Inferior parietal cortex (tissue), 1 donor: ENCODE measurements around the gene SIX2.

Experiments used
- DNase-seq: peaks from one replicate; pipeline ENCODE4 v3.0.0-alpha.2; 2016; ENCODE audit errors: extremely low spot score

SIX2 gene

DNA sequence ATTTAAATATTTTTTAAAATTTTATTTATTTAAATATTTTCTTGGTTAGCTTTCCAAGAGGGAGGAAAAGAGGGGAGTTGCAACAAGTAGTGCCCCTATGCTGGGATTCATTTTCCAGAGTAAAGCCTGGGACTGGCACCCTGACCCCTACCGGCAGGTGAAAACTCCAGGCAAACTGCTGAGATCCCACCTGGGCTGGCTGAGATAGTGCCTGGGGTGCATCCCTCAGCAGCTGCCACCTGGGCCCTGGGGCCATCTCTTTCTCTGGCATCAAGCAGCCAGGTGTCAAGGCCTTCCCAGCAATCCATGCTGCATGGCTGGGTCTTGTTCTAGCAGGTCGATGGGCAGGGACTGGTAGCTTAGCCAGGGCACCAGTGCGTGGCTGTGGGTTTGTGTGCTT lies 6.6 kb downstream of the SIX2 start:
- no peak for DNase-seq

DNA sequence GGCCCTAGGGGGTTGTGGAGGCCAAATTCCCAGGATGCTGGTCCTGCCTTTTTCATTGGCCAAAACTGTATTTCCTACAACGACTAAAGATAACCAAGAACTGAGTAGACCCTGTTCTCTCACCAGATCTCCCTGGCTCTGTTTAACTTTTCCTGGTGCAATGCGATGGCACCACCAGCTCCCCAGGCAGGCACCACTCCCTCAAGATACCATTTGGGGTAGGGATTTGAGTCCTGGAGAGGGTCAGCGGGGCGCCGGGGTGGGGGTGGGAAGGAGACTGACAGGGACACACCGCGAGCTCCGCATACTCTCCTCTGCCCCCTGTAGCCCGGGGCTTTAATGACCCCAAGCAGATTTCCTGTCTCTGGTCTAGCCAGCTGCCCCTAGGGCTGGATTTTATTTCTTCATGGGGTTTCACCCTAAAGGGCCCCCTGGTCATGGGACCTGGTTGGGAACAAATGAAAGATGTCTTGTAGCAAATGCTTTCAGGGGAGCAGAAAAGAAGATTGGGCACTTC lies 7.3 kb downstream of the SIX2 start:
- DNase-seq = no peak

DNA sequence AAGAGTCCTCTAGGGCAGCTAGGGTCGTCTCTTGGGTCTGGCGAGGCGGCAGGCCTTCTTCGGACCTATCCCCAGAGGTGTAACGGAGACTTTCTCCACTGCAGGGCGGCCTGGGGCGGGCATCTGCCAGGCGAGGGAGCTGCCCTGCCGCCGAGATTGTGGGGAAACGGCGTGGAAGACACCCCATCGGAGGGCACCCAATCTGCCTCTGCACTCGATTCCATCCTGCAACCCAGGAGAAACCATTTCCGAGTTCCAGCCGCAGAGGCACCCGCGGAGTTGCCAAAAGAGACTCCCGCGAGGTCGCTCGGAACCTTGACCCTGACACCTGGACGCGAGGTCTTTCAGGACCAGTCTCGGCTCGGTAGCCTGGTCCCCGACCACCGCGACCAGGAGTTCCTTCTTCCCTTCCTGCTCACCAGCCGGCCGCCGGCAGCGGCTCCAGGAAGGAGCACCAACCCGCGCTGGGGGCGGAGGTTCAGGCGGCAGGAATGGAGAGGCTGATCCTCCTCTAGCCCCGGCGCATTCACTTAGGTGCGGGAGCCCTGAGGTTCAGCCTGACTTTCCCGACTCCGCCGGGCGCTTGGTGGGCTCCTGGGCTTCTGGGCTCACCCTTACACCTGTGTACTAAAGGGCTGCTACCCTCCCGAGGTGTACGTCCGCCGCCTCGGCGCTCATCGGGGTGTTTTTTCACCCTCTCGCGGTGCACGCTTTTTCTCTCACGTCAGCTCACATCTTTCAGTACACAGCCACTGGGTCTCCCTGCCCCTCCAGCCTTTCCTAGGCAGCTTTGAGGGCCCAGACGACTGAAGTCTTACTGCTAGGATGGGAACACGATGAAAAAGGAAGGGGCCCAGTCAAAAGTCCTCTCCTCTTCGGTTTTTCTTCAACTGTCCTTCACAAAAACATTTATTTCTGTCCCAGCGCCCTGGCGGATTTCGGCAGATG lies 8.1 kb downstream of the SIX2 start:
- no peak for DNase-seq

DNA sequence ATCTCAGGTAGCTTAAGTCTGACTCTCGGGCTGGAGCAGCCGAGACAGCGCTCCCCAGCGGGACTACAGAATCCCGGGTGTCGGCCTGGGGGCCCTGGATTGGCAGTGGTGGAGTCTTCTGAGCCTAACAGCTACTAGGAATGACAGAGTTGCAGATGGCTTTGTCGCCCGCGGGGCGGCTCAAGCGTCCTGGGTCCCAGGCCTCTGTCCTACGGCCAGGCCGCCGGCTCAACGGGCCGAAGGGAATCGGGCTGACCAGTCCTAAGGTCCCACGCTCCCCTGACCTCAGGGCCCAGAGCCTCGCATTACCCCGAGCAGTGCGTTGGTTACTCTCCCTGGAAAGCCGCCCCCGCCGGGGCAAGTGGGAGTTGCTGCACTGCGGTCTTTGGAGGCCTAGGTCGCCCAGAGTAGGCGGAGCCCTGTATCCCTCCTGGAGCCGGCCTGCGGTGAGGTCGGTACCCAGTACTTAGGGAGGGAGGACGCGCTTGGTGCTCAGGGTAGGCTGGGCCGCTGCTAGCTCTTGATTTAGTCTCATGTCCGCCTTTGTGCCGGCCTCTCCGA lies 8.8 kb downstream of the SIX2 start:
- no peak for DNase-seq

DNA sequence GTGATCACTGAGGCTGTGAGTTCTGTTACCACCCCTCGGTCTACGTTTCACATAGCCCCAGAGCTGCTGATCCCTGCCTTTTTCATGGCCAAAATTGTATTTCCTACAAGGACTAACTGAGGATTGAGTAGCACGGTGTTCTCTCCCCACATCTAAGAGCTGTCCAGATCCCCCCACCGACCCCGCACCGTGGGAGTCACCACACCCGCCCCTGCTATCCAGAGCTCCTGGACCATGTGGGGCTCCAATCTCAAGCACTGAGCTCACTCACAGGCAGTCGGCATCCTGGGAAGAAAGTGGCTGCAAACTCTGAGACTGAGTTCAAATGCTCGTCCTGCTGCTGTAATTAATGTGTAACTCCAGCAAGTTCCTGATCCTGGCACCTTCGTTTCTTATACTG lies 9.7 kb downstream of the SIX2 start:
- no peak for DNase-seq

DNA sequence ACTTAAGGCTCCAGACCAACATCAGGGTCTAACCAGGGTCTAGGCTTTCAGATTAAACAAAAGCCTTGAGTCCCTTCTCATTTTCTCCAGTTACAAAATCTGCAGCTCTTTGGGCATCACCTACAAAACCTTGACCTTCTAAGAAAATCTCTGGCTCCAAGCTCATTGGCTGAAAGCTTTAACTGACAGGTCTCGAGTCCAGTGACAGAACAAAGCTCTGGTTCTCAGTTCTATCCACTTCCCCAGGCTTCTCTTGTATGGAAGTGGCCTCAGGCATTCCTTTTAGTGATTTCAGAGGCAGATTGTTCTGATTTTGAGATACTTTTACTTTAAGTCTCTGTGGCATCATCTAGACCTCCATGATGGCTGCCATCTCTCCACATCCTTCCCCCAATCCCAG lies 11.3 kb downstream of the SIX2 start:
- DNase-seq = no peak

DNA sequence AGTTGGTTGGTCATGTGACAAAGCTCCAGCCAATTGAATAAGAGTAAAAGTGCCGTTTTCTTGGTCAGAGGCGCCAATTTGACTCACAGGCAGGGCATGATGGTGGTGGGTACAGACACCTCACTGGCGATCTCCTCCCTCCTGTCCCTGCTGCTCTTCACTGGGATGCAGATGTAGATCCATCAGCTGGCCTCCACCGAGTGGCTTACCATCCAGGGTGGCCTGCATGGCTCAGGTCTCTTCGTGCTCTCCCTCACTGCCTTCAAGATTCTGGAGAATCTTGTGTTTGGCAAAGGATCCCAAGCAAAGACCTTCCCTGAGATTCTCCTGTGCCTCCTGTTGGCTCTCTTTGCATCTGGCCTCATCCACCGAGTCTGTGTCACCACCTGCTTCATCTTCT lies 12.9 kb downstream of the SIX2 start:
- DNase-seq = no peak

DNA sequence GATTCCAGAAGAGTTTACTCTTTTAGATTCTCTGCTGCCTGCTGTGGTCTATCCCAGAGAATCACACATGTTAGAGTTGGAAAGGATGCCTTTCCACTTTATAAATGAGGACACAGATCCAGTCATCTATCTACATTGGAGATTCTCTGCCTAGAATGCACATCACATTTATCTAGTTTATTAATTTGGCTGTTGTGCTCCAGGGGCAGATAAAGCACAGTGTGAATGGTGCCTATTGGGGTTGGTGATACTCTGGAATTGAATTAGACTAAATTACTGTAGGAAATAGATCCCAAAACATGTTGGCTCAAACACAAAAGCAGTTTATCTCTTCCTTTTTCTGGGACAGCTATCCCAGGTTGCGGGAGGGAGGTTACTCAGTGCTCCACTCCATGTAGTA lies 14.9 kb downstream of the SIX2 start:
- DNase-seq = no peak

DNA sequence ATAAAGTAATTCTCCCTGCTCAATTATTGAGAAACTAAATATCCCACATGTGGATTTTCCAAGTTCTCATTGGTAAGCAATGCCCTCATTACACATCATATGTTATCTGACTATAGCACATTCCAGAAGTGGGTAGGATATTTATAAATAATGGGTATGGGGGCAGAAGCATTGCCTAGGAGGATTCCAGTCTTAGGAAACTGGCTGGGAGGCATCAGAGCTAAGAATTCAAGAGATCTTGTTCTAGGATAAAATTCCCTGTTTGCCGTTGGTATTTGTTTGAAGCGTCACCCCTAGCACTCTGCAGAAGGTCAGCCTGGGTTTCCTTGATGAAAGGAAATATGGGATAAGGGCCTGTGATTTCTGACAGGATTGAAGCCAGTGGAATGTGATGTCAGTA lies 20.1 kb downstream of the SIX2 start:
- no peak for DNase-seq

DNA sequence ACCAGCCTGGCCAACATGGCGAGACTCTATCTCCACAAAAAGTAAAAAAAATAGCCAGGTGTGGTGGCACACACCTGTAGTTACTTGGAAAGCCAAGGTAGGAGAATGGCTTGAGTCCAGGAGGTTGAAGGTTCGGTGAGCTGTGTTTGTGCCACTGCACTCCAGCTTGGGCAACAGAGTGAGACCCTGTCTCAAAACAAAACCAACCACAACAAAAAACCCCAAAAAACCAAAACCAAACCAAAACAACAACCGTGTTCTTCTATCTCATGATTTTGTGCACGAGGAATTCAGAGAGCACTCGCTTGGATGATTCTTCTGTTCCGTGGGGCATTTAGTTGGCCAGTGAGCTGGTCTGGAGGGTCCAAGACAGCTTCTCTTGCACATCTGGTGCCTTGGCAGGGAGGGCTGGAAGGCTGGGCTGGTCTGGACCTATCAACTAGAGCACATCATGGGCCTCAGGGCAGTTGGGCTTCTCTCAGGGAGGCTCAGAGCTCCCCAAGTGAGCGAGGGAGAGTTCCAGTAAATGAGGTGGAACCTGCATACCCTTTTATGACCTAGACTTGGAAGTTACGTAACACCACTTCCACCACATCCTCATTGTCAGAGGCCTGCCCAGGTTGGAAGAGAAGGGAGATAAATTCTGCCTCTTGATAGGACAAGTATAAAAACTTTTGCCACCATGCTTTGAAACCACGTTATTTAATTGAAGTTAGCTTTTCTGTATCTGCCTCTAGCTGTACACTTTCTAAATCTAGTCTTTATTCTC lies 25.2 kb downstream of the SIX2 start:
- no peak for DNase-seq

DNA sequence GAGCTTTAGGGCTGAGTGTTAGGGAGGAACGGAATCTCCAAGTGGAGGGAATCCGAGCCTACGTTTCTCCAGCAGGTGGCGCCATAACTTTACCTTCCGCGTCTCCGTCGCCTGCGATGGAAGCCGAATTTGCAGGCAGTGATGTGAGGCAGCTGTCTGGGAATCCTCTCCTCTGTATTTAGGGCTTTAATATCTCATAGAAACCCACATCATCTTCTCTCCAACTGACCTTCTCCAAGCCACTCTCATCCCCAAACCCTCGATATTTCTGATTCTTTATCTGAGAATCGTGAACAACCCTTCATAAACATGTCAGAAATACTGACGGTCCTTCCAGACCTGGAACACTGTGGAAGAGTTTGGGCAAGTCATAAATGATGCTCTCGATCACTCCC lies 27.5 kb downstream of the SIX2 start:
- peak; percentile 91 for DNase-seq

DNA sequence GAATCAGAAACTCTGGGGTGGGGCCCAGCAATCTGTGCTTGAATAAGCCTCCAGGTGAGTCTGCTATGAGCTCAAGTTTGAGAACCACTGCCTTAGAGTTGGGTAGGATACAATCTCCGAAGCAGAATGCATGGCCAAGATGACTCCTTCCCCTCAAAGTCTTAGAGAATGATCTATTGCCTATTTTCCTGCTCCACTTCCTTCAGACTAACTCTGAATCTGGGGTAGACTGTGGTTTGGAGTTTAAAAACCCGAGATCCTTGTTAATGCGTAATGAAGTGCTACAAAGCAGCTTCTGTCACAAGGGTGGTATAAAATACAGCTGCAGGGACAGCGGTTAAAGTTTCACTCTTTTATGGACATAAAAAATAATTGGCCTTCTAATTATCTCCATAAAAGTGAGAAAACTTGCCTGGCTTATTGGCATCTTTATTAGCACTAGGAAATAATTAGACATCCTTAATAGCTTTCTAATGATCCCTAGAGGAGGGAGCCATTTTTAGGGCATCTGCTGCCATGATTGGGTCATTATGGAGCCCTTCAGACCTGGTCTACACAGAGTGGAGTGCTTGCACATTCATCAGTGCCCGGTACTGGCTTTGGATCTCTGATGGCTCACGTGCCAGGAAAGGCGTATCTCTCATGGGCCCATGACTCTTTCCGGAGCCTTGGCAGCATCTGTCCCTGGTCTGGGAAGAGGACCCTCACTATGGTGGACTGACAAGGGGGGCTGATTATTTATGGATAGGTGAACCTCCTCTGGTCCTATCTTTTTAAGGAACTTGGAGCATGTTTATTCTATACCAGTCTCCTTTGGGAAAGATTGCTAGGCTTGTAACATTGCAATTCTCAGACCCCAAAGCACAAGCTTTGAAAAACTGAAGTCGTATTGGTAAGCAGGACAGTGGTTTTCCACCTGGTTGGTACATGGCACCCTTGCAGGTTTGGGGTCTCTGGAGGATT lies 28.2 kb downstream of the SIX2 start:
- no peak for DNase-seq

DNA sequence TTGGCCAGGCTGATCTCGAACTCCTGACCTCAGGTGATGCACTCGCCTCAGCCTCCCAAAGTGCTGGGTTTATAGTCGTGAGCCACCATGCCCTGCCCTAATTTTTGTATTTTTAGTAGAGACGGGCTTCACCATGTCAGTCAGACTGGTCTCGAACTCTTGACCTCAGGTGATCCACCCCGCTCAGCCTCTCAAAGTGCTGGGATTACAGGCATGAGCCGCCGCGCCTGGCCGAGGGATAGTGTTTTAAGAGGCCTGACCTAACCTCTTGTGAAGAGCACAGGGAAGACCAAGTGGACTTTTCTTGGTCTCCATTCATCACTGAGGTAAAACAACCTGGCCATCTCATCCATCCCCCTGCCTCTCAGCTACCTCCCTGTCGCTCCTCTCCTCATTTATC lies 29.7 kb downstream of the SIX2 start:
- DNase-seq = no peak

DNA sequence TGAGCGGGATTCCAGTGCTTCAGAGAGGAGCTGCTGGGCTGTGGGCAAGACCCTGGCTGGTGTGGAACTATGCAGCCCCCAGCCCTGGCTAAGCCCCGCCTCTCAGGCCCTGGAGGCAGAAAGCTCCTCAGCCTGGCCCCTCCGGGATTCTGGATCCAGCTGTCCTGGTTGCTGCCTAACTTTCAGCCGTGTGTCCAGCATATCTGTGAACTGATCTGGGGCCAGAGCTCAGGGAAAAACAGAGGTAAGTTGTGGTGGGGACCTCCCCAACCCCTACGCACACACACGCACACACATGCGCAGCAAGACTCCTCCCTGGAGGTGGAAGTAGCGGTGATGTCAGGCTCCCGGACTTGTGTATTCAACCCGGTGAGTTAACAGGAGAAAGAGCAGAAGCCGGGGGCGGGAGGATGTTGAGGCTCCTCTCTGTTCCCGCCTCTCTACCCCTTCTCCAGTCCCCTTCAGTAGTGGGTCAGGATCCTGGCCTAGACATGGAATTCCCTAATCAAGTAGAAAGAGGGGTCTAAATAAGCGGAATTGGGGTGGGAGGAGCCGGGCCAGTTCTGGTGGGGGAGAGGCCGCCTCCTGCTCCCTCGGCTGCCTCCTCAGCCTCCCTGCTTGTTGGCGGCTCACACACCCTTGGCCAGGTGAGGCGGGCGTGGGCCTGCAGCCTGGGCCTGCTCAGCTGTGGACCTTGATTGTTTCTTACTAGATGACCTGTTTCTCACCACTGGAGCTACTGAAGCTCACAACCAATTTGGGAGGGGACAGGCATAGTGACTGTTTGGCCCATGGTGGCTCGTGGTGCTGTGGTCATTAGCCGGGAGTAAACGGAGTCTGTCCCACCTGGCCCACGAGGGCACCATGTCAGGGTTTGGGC lies 33.4 kb downstream of the SIX2 start:
- no peak for DNase-seq

DNA sequence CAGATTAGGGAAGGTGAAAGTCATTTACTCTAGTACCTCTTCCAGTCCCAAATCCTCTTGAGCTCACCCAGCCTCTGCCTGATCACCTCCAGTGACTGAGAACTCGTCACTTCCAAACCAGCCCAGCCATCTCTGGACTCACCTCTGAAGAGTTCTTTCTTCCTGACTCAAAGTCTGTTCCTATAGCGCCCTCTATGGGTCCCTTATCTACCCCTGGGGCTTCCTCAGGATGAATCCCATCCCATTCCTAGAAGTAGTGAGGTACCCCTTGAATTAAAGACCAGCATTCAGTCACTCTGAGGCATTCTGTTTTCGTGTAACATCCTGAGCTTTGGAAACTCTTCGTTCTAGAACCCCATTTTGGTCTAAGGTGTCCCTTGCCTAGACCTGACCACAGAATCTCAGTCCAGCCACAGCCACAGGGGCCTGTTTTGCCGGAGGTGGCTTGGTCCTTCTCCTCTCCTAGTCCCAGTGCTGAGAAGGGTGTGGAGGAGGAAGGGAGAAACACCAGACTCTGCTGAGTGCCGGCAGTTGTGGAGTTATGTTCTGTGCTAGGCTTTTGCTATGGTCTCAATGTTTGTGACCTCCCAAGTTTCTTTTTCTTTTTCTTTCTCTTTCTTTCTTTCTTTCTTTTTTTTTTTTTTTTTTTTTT lies 35.1 kb downstream of the SIX2 start:
- peak; percentile 32 for DNase-seq

DNA sequence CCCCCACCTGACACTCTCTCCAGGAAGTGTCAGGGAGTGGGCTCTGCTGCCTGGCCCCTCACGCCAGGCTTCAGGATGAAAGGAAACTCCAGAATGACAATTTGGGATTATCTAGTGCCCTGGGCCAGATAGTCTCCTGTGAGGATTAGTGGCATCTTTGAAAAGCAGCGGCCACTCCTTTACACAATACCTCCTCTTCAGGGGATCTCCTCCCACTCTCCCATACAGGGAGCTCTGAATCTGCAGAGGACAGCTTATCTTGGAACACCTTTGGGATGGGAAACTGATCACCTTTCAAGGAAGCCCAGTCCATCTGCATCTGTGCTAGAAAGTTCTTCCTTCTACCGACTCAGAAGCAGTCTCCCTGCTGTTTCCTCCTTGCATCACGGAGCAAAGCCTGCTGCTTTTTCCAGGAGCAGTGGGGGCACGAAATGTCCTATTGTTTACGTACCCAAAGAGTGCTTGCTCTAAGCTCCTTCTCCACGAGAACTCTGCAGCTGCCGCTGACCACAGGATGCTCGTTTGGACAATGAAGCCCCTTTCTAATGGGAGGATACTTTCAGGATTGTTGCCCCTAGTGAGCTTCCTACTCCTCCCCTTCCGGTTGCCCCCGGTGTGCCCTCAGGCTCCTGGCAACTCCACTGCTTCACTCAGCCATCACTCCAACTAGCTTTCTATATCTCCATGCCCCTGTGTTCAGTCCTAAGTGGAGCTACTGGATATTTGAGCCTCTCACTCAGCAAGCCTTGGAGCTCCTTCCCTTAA lies 36.3 kb downstream of the SIX2 start:
- no peak for DNase-seq

DNA sequence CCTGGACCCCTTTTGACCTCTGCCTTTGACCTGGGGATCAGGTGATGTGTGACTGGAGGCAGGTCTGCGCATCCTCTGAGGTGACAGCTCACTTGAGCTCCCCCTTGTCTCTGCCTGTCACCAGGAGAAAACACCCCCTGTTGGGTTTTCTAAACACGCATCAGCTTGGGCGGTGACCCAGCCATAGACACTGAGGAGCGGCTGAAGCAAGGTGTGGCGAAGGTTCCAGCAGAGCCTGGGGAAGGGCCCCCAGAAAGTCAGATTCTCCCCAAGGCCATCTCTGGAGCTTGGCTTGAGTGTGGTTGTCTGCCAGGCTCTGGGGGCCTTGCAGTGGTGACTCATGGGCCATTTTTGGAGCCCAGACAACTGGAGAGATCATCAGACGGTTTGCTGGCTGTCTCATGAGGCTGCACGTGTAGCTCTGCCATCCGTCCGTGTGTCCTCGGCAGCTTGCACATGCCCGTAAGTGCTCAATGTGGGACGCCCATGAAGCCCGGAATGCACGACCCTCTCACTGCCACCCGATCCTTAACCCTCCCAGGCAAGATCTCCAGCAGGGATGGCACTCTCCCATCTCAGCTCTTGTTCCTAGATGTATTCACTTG lies 38.3 kb downstream of the SIX2 start:
- no peak for DNase-seq

DNA sequence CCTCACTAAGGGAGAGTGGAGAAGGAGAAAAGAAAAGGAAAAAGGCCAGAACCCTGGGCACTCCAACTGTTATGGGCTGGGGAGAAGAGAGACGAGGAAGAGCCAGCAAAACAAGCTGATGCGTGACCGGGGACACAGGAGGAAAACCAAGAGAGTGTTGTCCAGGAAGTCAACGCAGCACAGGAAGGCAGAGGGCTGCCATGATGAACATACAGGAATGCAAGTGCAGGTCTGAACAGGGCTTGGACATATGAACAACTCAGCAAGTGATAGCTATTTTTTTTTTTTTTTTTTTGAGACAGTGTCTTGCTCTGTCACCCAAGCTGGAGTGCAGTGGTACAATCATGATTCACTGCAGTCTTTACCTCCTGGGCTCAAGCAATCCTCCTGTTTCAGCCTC lies 39.3 kb downstream of the SIX2 start:
- no peak for DNase-seq
